HL-60 (cell line): ENCODE results near the gene ADRB1.

Experiments
- DNase-seq, 2 experiments: peaks; one replicate each; pipeline ENCODE4 v3.0.0-alpha.2; 2010 to 2020; ENCODE audit warnings: low read depth in 1 of 2, low spot score in 1 of 2
- H3K27ac ChIP-seq: fragments of 250-450 bp; sonication (Bioruptor Pico); replicated peaks from 2 replicates; pipeline ENCODE4 v1.5.1; 2020; ENCODE audit warnings: mild to moderate bottlenecking, moderate library complexity
- H3K27me3 ChIP-seq: fragments of 250-450 bp; sonication (Bioruptor Pico); 2 replicates; pipeline ENCODE4 v1.5.1; 2021; ENCODE audit warnings: mild to moderate bottlenecking, moderate library complexity; ENCODE audit not compliant: insufficient read depth, poor library complexity, severe bottlenecking
- H3K4me3 ChIP-seq: replicated peaks from 2 replicates; pipeline ENCODE4 v1.5.1; 2011; ENCODE audit warnings: mild to moderate bottlenecking, control low read depth, low read length; ENCODE audit not compliant: insufficient read depth
- GABPA ChIP-seq: IDR thresholded peaks from 2 replicates; pipeline ENCODE4 v1.6.1; 2012; ENCODE audit warnings: low read depth
- POLR2AphosphoS5 ChIP-seq: IDR thresholded peaks from 2 replicates; pipeline ENCODE4 v1.6.1; 2012; ENCODE audit warnings: low read depth
- SPI1 ChIP-seq: IDR thresholded peaks from 2 replicates; pipeline ENCODE4 v1.6.1; 2012; ENCODE audit warnings: low read depth, mild to moderate bottlenecking, borderline replicate concordance
- TF ChIP-seq, protein P1 (sequence below): IDR thresholded peaks from one replicate; pipeline ENCODE4 v1.5.1; 2011; ENCODE audit warnings: low read length, control low read depth, inconsistent platforms; ENCODE audit not compliant: insufficient read depth
- TF ChIP-seq, protein P2 (sequence below): IDR thresholded peaks from 2 replicates; pipeline ENCODE4 v1.6.1; 2012; ENCODE audit warnings: low read depth; ENCODE audit not compliant: insufficient replicate concordance

The ADRB1 gene

DNA sequence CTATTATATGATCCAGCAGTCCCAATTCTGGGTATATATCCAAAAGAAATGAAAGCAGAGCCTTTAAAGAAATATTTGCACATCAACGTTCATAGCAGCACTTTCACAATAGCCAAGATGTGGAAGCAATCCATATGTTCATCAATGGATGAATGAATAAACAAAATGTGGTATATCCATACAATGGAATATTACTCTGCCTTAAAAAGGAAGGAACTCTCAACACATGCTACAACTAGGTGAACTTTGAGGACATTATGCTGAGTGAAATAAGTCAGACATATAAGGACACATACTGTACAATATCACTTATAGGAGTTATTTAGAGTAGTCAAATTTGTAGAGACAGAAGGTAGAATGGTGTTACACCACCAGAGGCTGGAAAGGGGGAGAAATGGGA is 28.0 kb upstream of the ADRB1 start:
- no peak for TF ChIP-seq GABPA
- TF ChIP-seq, protein P1, sequence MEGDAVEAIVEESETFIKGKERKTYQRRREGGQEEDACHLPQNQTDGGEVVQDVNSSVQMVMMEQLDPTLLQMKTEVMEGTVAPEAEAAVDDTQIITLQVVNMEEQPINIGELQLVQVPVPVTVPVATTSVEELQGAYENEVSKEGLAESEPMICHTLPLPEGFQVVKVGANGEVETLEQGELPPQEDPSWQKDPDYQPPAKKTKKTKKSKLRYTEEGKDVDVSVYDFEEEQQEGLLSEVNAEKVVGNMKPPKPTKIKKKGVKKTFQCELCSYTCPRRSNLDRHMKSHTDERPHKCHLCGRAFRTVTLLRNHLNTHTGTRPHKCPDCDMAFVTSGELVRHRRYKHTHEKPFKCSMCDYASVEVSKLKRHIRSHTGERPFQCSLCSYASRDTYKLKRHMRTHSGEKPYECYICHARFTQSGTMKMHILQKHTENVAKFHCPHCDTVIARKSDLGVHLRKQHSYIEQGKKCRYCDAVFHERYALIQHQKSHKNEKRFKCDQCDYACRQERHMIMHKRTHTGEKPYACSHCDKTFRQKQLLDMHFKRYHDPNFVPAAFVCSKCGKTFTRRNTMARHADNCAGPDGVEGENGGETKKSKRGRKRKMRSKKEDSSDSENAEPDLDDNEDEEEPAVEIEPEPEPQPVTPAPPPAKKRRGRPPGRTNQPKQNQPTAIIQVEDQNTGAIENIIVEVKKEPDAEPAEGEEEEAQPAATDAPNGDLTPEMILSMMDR, result no peak
- no peak for TF ChIP-seq POLR2AphosphoS5
- no peak for TF ChIP-seq SPI1
- TF ChIP-seq, protein P2, sequence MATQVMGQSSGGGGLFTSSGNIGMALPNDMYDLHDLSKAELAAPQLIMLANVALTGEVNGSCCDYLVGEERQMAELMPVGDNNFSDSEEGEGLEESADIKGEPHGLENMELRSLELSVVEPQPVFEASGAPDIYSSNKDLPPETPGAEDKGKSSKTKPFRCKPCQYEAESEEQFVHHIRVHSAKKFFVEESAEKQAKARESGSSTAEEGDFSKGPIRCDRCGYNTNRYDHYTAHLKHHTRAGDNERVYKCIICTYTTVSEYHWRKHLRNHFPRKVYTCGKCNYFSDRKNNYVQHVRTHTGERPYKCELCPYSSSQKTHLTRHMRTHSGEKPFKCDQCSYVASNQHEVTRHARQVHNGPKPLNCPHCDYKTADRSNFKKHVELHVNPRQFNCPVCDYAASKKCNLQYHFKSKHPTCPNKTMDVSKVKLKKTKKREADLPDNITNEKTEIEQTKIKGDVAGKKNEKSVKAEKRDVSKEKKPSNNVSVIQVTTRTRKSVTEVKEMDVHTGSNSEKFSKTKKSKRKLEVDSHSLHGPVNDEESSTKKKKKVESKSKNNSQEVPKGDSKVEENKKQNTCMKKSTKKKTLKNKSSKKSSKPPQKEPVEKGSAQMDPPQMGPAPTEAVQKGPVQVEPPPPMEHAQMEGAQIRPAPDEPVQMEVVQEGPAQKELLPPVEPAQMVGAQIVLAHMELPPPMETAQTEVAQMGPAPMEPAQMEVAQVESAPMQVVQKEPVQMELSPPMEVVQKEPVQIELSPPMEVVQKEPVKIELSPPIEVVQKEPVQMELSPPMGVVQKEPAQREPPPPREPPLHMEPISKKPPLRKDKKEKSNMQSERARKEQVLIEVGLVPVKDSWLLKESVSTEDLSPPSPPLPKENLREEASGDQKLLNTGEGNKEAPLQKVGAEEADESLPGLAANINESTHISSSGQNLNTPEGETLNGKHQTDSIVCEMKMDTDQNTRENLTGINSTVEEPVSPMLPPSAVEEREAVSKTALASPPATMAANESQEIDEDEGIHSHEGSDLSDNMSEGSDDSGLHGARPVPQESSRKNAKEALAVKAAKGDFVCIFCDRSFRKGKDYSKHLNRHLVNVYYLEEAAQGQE, result no peak
- Histone ChIP-seq H3K27ac (no peak overlapping the region), H3K4me3 (no peak overlapping the region), H3K27me3 (no peaks in the 10 kb centered on the region)
- no peak for DNase-seq

DNA sequence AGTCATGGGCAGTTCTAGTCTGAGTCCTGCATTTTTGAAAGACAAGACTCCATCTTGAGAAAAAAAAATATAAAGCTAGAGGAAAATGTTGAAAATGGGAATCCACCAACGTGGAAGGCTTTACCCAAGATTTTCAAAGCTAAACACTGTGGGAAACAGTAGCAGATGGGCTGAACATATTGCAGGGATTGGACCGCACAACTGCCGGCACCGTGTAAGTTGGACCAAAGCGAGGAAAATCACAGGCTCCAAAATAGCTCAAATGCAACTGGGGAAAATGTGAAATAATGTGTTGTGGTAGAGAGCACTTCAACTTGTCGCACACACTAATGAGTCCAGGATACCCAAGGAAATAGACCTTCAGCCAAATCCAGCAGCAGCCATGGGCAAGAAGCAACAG is 26.4 kb upstream of the ADRB1 start:
- Histone ChIP-seq H3K4me3 (no peak overlapping the region), H3K27me3 (no peaks in the 10 kb centered on the region), H3K27ac (no peak overlapping the region)
- TF ChIP-seq POLR2AphosphoS5 (no peak), SPI1 (no peak), GABPA (no peak)
- TF ChIP-seq, protein P1, result no peak
- TF ChIP-seq, protein P2, result no peak
- DNase-seq, result no peak

DNA sequence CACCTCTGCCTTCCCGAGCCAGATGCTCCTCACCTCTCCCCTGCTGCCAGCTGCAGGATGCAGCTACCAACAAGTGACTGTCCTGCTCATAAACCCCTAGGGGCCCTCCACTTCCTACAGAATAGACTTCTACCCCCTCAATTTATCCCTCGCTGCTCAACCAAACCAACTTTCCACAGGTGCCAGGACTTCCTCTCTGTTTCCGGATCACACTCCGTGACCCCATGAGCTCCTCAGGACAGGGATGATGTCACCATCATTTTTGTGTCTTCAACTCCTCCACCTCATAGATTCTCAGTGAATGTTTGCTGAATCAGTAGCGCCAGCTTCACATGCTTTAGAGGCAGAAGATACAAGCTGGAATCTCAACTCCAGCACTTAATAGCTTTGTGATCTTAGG is 25.8 kb upstream of the ADRB1 start:
- Histone ChIP-seq H3K27me3 (no peaks in the 10 kb centered on the region), H3K27ac (no peak overlapping the region), H3K4me3 (no peak overlapping the region)
- no peak for DNase-seq
- TF ChIP-seq POLR2AphosphoS5 (no peak), SPI1 (0 out of 2 replicates have a peak, but pooled peaks have one; percentile 19)
- TF ChIP-seq, protein P1, result no peak

DNA sequence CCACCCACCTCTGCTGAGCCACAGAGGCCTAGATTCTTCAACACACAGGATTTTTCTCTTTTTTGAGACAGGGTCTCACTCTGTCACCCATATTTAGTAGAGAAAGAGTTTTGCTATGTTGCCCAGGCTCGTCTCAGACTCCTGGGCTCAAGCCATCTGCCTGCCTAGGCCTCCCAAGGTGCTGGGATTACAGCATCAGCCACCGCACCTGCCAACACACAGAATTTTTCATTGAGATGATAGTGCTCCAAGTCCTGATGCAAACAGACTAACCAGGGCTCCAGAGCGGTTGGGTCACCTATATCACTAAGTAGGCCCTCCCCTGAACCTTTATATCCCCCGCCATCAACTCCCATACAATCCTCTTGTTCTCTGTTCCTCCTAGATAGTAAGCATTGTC is 24.4 kb upstream of the ADRB1 start:
- no peak overlapping the region for H3K27ac ChIP-seq
- H3K27me3 ChIP-seq, result no peaks in the 10 kb centered on the region
- DNase-seq, result no peak
- TF ChIP-seq POLR2AphosphoS5 (no peak), SPI1 (no peak), GABPA (no peak)
- TF ChIP-seq, protein P1, result no peak
- TF ChIP-seq, protein P2, result no peak
- H3K4me3 ChIP-seq, result no peak overlapping the region
